Liver (tissue), 3 donors: Measurements from ENCODE around the gene TPPP3.

ENCODE experiments used
- EGR1 ChIP-seq, 2 donors: IDR thresholded peaks; 2 replicates each; pipeline ENCODE4 v1.6.1; 2016 to 2018; ENCODE audit warnings: antibody characterized with exemption in 2 of 2, low read depth in 2 of 2
- JUND ChIP-seq, 2 donors: IDR thresholded peaks; 2 replicates each; pipeline ENCODE4 v1.6.1; 2016; ENCODE audit warnings: antibody characterized with exemption in 2 of 2
- RAD21 ChIP-seq, 2 donors: IDR thresholded peaks; 2 replicates each; pipeline ENCODE4 v1.6.1; 2016; ENCODE audit warnings: antibody characterized with exemption in 2 of 2, mild to moderate bottlenecking in 2 of 2
- SP1 ChIP-seq: IDR thresholded peaks from 2 replicates; pipeline ENCODE4 v1.6.1; 2018; ENCODE audit warnings: antibody characterized with exemption, mild to moderate bottlenecking
- TAF1 ChIP-seq: conservative IDR thresholded peaks from 2 replicates; pipeline ENCODE4 v1.6.1; 2016; ENCODE audit warnings: antibody characterized with exemption, mild to moderate bottlenecking
- YY1 ChIP-seq: IDR thresholded peaks from 2 replicates; pipeline ENCODE4 v1.6.1; 2016; ENCODE audit warnings: antibody characterized with exemption, mild to moderate bottlenecking
- TF ChIP-seq, protein P1 (sequence below): fragments of 150-350 bp; IDR thresholded peaks from 2 replicates; pipeline ENCODE4 v1.5.1; 2017; ENCODE audit warnings: improper control_type of control experiment, low read depth, low read length; ENCODE audit not compliant: missing input control
- TF ChIP-seq, protein P2 (sequence below): IDR thresholded peaks from 2 replicates; pipeline ENCODE4 v1.6.1; 2016; ENCODE audit warnings: antibody characterized with exemption
- TF ChIP-seq, protein P3 (sequence below): IDR thresholded peaks from 2 replicates; pipeline ENCODE4 v1.6.1; 2016; ENCODE audit warnings: antibody characterized with exemption
- TF ChIP-seq, protein P4 (sequence below): IDR thresholded peaks from 2 replicates; pipeline ENCODE4 v1.6.1; 2016; ENCODE audit warnings: antibody characterized with exemption, mild to moderate bottlenecking
- donor health status: healthy.
- donor health status: healthy.

DNA sequence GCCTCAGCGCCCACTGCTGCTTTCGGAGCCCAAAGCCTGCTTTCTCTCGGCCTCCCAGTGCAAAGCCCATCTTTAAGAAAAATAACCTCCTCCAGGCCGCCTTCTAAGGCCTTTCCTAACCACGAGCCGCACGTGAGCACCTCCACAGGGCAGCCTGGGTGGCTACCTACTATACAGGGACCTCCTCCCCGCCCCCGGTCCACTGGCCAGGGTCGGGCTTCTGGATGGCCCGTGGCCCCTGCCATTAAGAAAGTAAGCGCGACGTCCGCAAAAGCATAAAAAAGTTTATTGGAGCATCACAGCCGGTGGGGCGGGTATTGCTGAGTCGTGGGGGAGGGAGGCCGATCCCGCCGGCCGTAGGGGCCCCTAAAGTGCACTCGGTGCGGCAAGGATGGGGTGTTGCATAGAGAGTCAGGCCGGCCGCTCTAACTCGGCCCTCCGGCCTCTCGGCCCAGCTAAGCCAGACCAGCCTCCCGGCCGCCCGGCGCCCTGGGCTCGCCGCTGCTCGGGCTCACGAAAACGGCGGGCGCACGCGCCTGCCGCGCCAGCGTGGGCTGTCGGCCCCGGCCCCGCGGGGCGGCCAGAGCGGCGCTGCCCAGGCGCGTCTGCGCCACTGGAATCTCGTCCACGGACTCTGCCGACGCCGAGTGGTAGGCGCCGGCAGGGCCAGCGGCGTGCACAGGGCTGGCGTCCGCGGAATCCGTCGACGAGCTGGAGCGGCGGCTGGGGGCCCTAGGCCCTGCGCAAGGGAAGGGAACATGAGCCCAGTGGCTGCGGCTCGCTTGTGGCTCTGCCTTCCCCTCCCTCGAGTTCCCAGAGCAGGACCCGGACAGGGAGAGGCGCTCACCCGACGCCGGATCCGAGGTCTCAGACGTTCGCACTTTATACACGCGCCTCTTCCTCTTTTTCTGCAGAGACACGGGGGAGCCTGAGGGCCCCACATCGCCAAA, 1.1 kb upstream of the TPPP3 start:
- TF ChIP-seq, protein P1, sequence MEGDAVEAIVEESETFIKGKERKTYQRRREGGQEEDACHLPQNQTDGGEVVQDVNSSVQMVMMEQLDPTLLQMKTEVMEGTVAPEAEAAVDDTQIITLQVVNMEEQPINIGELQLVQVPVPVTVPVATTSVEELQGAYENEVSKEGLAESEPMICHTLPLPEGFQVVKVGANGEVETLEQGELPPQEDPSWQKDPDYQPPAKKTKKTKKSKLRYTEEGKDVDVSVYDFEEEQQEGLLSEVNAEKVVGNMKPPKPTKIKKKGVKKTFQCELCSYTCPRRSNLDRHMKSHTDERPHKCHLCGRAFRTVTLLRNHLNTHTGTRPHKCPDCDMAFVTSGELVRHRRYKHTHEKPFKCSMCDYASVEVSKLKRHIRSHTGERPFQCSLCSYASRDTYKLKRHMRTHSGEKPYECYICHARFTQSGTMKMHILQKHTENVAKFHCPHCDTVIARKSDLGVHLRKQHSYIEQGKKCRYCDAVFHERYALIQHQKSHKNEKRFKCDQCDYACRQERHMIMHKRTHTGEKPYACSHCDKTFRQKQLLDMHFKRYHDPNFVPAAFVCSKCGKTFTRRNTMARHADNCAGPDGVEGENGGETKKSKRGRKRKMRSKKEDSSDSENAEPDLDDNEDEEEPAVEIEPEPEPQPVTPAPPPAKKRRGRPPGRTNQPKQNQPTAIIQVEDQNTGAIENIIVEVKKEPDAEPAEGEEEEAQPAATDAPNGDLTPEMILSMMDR: no peak
- TF ChIP-seq SP1 (no peak), EGR1 (IDR thresholded peaks at IDR 0.05; ENCODE audit: low read depth in 2 of 2) (no peak), RAD21 (IDR thresholded peaks at IDR 0.05) (no peak), TAF1 (no peak), JUND (IDR thresholded peaks at IDR 0.05) (no peak), YY1 (no peak)
- TF ChIP-seq, protein P2, sequence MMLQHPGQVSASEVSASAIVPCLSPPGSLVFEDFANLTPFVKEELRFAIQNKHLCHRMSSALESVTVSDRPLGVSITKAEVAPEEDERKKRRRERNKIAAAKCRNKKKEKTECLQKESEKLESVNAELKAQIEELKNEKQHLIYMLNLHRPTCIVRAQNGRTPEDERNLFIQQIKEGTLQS: no peak
- TF ChIP-seq, protein P3, sequence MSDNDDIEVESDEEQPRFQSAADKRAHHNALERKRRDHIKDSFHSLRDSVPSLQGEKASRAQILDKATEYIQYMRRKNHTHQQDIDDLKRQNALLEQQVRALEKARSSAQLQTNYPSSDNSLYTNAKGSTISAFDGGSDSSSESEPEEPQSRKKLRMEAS: no peak
- TF ChIP-seq, protein P4, sequence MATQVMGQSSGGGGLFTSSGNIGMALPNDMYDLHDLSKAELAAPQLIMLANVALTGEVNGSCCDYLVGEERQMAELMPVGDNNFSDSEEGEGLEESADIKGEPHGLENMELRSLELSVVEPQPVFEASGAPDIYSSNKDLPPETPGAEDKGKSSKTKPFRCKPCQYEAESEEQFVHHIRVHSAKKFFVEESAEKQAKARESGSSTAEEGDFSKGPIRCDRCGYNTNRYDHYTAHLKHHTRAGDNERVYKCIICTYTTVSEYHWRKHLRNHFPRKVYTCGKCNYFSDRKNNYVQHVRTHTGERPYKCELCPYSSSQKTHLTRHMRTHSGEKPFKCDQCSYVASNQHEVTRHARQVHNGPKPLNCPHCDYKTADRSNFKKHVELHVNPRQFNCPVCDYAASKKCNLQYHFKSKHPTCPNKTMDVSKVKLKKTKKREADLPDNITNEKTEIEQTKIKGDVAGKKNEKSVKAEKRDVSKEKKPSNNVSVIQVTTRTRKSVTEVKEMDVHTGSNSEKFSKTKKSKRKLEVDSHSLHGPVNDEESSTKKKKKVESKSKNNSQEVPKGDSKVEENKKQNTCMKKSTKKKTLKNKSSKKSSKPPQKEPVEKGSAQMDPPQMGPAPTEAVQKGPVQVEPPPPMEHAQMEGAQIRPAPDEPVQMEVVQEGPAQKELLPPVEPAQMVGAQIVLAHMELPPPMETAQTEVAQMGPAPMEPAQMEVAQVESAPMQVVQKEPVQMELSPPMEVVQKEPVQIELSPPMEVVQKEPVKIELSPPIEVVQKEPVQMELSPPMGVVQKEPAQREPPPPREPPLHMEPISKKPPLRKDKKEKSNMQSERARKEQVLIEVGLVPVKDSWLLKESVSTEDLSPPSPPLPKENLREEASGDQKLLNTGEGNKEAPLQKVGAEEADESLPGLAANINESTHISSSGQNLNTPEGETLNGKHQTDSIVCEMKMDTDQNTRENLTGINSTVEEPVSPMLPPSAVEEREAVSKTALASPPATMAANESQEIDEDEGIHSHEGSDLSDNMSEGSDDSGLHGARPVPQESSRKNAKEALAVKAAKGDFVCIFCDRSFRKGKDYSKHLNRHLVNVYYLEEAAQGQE: no peak
